ENCODE data around the gene KHSRP.
"Not testable (repeated sequence)": the region's sequence is repeated elsewhere in the genome, so short reads cannot be mapped to it uniquely, and the experiment has no call there.

The KHSRP gene

GRCh38 chr19:6418562-6418932 lies 6.1 kb downstream of the KHSRP start:
- DNase-seq, result no peak

DNA sequence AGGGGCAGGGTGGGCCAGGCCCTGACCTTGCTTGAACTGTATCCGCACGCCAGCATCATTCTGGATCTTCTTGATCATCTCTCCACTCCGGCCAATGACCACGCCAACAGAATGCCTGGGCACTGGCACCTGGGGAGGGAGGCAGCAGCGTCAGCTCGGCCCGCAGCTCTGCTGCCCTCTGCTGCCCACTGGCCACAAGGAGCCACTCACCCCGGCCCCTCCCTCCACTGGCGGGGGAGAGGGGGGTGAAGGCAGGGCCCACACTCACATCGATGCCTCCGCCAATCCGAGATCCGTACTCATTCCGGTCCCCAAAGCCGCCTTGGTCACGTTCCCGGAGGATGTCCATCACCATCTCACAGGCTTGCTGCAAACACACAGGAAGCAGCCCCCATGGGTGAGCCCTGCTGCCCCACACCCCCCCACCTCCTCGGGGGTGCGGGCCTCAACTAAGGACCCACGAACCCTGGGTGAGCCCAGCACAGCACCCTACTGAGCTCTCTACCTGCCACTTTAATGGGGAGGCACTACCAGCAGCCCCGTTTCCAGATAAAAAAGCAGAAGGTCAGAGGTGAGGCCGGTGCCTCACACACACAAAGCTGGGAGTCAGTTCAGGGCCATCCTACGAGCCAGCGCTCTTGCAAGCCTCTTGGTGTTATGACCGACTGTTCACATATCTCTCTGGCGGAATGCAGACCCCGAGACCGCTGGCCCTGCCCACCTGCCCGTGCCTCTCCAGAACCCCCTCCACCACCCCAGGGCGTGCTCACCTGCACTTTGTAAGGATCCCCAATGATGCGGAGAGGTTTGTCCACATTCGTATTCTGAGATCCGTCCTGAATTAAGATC lies 6.7 kb downstream of the KHSRP start:
- peak in 38 of 58 donors; percentile 4 to 63 (median 38) for DNase-seq

DNA sequence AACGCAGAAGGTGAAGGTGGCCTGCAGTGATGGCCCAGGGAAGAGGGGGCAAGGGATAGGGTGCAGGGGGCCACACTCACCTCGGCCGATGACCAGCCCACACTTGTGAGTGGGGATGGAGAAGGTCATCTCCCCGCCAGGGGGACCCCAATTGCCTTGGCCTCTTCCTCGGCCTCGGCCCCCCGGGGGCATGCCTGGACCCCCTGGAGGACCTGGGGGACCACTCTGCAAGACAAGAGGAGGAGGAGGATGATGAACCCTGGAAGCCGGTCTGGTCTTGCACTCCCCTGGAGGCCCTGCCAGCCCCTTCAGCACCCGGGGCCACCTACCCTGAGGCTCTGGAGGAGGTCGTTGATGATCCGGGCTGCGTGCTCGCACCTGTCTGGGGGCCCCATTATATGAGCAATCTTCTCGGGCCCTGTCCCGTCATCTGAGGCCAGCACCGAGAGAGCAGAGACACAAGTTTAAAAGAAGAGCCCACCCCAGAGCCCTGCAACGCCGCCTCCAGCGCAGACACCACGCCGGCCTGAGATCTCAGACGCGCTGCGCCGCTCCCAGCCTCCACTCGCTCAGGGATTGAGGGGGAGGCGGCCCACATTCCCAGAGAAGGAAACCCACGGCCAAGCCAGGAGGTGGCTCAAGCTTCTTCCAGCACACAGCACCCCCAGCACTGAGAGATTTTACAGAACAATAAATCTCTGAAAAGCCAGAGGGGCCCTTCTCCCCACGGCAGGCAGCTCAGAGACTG lies 7.8 kb downstream of the KHSRP start:
- DNase-seq, result no peak

- no peak for DNase-seq
Measured at GRCh38 chr19:6415591-6416190, 8.9 kb downstream of the KHSRP start.

- no peak for DNase-seq
Measured at GRCh38 chr19:6414793-6415590, 9.6 kb downstream of the KHSRP start.

- no peak for DNase-seq
Measured at GRCh38 chr19:6413721-6414643, 10.6 kb downstream of the KHSRP start.

DNA sequence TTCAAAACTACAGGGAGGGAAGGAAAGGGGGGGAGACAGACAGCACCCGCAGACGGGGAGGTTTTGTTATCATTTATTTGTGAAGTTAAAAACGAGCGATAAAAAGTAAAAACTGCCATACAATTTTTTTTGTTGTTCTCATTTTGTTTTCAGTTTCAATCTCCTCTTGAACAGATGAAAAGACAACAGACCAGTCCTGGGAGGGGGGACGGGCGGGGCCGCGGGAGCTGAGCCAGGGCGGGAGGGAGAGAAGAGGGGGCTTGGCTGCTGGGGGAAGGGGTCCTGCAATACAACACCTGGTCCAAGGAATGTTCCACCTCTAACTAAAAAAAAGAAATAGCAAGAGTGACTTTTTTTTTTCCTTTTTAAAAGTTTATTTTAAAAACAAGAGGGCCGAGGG lies 11.3 kb downstream of the KHSRP start:
- DNase-seq, result no peak

GRCh38 chr19:6412447-6413091 lies 12.0 kb downstream of the KHSRP start:
- peak in 1 of 58 donors; percentile 13 for DNase-seq

GRCh38 chr19:6412061-6412446 lies 12.6 kb downstream of the KHSRP start:
- no peak for DNase-seq

GRCh38 chr19:6409346-6409745 lies 15.3 kb downstream of the KHSRP start:
- no peak for DNase-seq

- DNase-seq, result no peak
Measured at GRCh38 chr19:6406401-6406800, 18.2 kb downstream of the KHSRP start.

DNA sequence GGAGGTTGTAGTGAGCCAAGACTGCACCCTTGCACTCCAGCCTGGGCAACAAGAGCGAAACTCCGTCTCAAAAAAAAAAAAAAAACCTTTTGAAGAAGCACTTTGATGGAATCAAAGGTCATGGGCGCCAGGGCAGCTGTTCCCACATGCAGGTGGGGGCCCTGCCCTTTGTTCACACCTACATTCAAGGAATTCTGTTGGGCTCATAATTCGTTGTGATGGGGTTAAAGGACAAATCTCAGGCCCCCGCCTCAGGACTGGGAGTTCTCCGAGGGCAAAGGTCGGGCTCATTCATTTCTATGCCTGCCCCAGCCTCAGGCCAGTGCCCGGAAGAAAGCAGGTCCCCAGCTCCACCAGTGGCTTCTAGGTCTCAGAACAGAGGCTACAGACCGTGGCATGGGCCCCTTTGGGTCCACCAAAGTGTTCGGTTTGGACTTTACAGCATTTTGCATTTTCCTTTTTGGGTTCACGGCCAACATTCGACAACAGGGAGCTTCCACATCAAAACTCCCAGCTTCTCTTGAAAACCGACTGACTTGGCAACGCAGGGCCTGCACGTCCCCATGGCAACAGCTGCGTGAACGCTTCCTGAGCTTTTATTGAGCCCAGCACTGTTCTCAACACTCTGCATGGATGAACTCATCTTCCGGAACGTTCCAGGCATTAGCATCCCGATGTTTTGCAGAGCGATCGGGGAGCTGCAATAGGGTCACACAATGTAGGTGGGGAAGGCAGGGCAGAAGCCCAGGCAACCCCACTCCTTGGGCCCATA lies 21.6 kb downstream of the KHSRP start:
- peak in 57 of 58 donors; percentile 9 to 93 (median 73) for DNase-seq

- DNase-seq, result no peak
Measured at GRCh38 chr19:6402058-6402457, 22.6 kb downstream of the KHSRP start.

DNA sequence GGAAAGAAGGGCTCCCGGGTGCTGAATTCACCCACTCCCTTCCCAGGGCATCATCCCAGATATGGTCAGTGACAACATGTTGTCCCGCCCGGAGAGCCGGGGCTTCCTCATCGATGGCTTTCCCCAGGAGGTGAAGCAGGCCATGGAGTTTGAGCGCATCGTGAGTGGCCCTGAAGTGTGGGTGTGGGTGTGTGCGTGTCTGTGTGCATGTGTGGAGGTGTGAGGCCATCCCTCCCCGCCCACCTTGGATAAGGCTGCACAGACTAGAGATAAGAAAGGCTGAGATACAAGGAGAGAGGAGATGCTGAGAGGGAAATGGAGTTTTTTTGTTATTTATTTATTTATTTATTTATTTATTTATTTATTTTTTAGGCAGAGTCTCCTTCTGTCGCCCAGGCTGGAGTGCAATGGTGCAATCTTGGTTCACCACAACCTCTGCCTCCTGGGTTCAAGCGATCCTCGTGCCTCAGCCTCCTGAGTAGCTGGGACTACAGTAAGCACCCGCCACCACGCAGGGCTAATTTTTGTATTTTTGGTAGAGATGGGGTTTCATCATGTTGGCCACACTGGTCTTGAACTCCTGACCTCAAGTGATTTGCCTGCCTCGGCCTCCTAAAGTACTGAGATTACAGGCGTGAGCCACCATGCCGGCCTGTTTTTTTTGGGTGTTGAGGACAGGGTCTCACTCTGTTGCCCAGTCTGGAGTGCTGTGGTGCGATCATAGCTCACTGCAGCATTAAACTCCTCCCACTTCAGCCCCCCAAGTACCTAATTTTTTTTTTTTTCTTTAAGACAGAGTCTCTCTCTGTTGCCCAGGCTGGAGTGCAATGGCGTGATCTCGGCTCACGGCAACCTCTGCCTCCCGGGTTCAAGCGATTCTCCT lies 24.3 kb downstream of the KHSRP start:
- not testable (repeated sequence) for DNase-seq

- DNase-seq, result no peak
Measured at GRCh38 chr19:6396305-6396704, 28.3 kb downstream of the KHSRP start.

DNA sequence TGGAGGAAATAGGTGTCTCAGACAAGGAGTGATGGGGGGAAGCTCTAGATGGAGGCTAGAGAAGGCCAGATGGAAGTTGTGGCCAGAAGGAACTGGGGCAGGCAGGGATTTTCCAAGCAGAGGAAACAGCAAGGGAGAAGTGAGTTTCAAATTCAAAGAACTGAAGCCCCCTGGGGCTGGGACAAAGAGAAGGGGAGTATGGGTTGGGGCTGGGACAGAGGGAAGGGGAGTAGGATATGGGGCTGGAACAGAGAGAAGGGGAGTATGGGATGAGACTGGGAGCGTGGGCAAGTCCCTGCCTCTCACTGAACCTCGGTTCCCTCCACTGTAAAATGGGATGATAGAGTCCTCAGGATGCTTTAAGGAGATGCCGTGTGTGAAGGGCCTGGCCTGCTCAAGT lies 29.8 kb downstream of the KHSRP start:
- DNase-seq, result no peak

- DNase-seq, result peak in 1 of 58 donors; percentile 71
Measured at GRCh38 chr19:6393983-6394412, 30.6 kb downstream of the KHSRP start.

All from anterior cingulate cortex (tissue), 58 donors.